GM12878 (cell line): ENCODE results near the gene POU2F3. TPM values are rescaled to one million over a fixed set of nuclear protein-coding genes. Genes with fewer than 3 reads are reported as not detected.

Experiments
- ATAC-seq: fragments of 200-7000 bp; cut with Tn5 transposase; 3 replicates; pipeline ENCODE4 v1.9.1; 2020; ENCODE audit warnings: mild to moderate bottlenecking, moderate library complexity
- BruUV-seq: library from RNA; stranded (reverse); fragments of 400-500 nt; replicated peaks from 2 replicates; lab custom pipeline; 2021; lab: Mats Ljungman, UMichigan
- CTCF ChIA-PET: fragments of 300-600 bp; sonication (Branson Sonifier 250); formaldehyde crosslinking; extraction: SDS; loops from one replicate; lab custom pipeline; 2021; ENCODE audit warnings: inconsistent platforms; lab: Yijun Ruan, JAX
- POLR2A ChIA-PET: fragments of 350-600 bp; formaldehyde crosslinking; extraction: SDS; loops from one replicate; lab custom pipeline; 2021; ENCODE audit warnings: inconsistent platforms; lab: Charles Lee
- RAD21 ChIA-PET: fragments of 300-600 bp; sonication (Branson Sonifier 250); formaldehyde crosslinking; loops from one replicate; lab custom pipeline; 2023; ENCODE audit warnings: antibody characterized with exemption; ENCODE audit not compliant: unreplicated experiment; lab: Charles Lee
- SMC1A ChIA-PET: fragments of 300-600 bp; sonication (Branson Sonifier 250); formaldehyde crosslinking; loops from one replicate; lab custom pipeline; 2023; ENCODE audit not compliant: unreplicated experiment, uncharacterized antibody; lab: Charles Lee
- DNase-seq: peaks from one replicate; pipeline ENCODE4 v3.0.0-alpha.2; 2011; ENCODE audit warnings: low read depth, low spot score
- FAIRE-seq: peaks from 3 replicates; lab custom pipeline; 2011; peaks lifted over from hg19 to GRCh38; lab: Jason Lieb, UNC
- H2AFZ ChIP-seq: 2 replicates; pipeline ENCODE4 v1.6.0; 2011; ENCODE audit warnings: low read depth, low read length, control low read depth; ENCODE audit not compliant: control insufficient read depth
- H3K27ac ChIP-seq: 2 replicates; pipeline ENCODE4 v1.5.1; 2011; ENCODE audit warnings: control low read depth; ENCODE audit not compliant: control insufficient read depth, insufficient read depth
- H3K27me3 ChIP-seq, 2 experiments: replicated peaks in 1 of 2; 2 replicates each; pipeline versions ENCODE4 v1.6.0 to v1.6.1; 2011; ENCODE audit warnings: low read length in 1 of 2; ENCODE audit not compliant: control insufficient read depth in 2 of 2, insufficient read depth in 2 of 2
- H3K36me3 ChIP-seq, 2 experiments: 2 replicates each; pipeline ENCODE4 v1.5.1; 2011; ENCODE audit warnings: low read length in 1 of 2; ENCODE audit not compliant: control insufficient read depth in 2 of 2, insufficient read depth in 2 of 2
- H3K4me1 ChIP-seq: 2 replicates; pipeline ENCODE4 v1.6.1; 2011; ENCODE audit warnings: mild to moderate bottlenecking, low read length, moderate library complexity, mixed read lengths; ENCODE audit not compliant: control insufficient read depth, insufficient read depth
- H3K4me2 ChIP-seq: 2 replicates; pipeline ENCODE4 v1.6.0; 2011; ENCODE audit warnings: control low read depth; ENCODE audit not compliant: control insufficient read depth, insufficient read depth
- H3K4me3 ChIP-seq: fragments of 200-600 bp; sonication (generic); 2 replicates; pipeline ENCODE4 v1.5.1; 2016
- H3K79me2 ChIP-seq: 2 replicates; pipeline ENCODE4 v1.6.0; 2011; ENCODE audit warnings: low read length; ENCODE audit not compliant: control insufficient read depth, insufficient read depth
- H3K9ac ChIP-seq: 2 replicates; pipeline ENCODE4 v1.8.0; 2011; ENCODE audit warnings: low read length, control low read depth, mixed read lengths; ENCODE audit not compliant: control insufficient read depth, insufficient read depth
- H3K9me3 ChIP-seq: replicated peaks from 3 replicates; pipeline ENCODE4 v1.5.1; 2011; ENCODE audit warnings: mild to moderate bottlenecking, low read length; ENCODE audit not compliant: control insufficient read depth, insufficient read depth
- H4K20me1 ChIP-seq: 2 replicates; pipeline ENCODE4 v1.6.0; 2011; ENCODE audit not compliant: control insufficient read depth, insufficient read depth
- BACH1 ChIP-seq: fragments of 450-650 bp; IDR thresholded peaks from 2 replicates; pipeline ENCODE4 v1.6.1; 2017; ENCODE audit warnings: mild to moderate bottlenecking, borderline replicate concordance
- BRCA1 ChIP-seq: IDR thresholded peaks from 2 replicates; pipeline ENCODE4 v1.6.1; 2011; ENCODE audit warnings: low read depth, low read length, improper control_type of control experiment
- CBX3 ChIP-seq: fragments of 200-600 bp; sonication (generic); IDR thresholded peaks from 2 replicates; pipeline ENCODE4 v1.6.1; 2016; ENCODE audit warnings: low read depth, borderline replicate concordance
- CEBPB ChIP-seq, 2 experiments: fragments of 150-350 bp in 1 of 2; IDR thresholded peaks; 2 replicates each; pipeline ENCODE4 v1.6.1; 2012 to 2014; ENCODE audit warnings: low read depth in 2 of 2, low read length in 2 of 2, borderline replicate concordance in 1 of 2, inconsistent platforms in 1 of 2
- GATAD2B ChIP-seq: fragments of 450-650 bp; conservative IDR thresholded peaks from 2 replicates; pipeline ENCODE4 v1.6.1; 2017; ENCODE audit warnings: low read depth, mild to moderate bottlenecking, moderate library complexity
- MTA3 ChIP-seq: IDR thresholded peaks from 2 replicates; pipeline ENCODE4 v1.6.1; 2012; ENCODE audit warnings: low read length, inconsistent platforms, borderline replicate concordance
- NFIC ChIP-seq: IDR thresholded peaks from 2 replicates; pipeline ENCODE4 v1.6.1; 2012; ENCODE audit warnings: low read depth, mild to moderate bottlenecking, inconsistent platforms, low read length, moderate library complexity
- NR2C1 ChIP-seq: fragments of 450-650 bp; IDR thresholded peaks from 2 replicates; pipeline ENCODE4 v1.6.1; 2017; ENCODE audit warnings: antibody characterized with exemption, mild to moderate bottlenecking, moderate library complexity
- RFX5 ChIP-seq: IDR thresholded peaks from 2 replicates; pipeline ENCODE4 v1.6.1; 2011; ENCODE audit warnings: low read depth, low read length, improper control_type of control experiment
- SMAD1 ChIP-seq: fragments of 450-650 bp; IDR thresholded peaks from 2 replicates; pipeline ENCODE4 v1.6.1; 2018; ENCODE audit warnings: mild to moderate bottlenecking, low read depth; ENCODE audit not compliant: partially characterized antibody
- SUPT20H ChIP-seq: IDR thresholded peaks from 2 replicates; pipeline ENCODE4 v1.6.1; 2011; ENCODE audit warnings: low read depth, mild to moderate bottlenecking, low read length, moderate library complexity, borderline replicate concordance; ENCODE audit not compliant: control insufficient read depth
- TCF7 ChIP-seq: IDR thresholded peaks from 2 replicates; pipeline ENCODE4 v1.6.1; 2014; ENCODE audit warnings: antibody characterized with exemption, borderline replicate concordance
- ZNF207 ChIP-seq: fragments of 450-650 bp; IDR thresholded peaks from 2 replicates; pipeline ENCODE4 v1.6.1; 2014; ENCODE audit warnings: antibody characterized with exemption, mild to moderate bottlenecking, borderline replicate concordance
- WGBS: methylation state at CpG from one replicate; pipeline ENCODE4 v1.1.6; 2016; ENCODE audit warnings: low lambda C conversion rate; ENCODE audit not compliant: insufficient replicate concordance, insufficient coverage; ENCODE audit errors: missing lambda C conversion rate; 5-methylcytosine and 5-hydroxymethylcytosine counted together
- in situ Hi-C: fragments of 300-500 bp; cut with MboI; formaldehyde crosslinking; loops from 9 replicates; pipeline ENCODE4 v1.14.3; 2018; ENCODE audit warnings: mixed read lengths
- intact Hi-C: fragments of 100-400 bp; cut with micrococcal nuclease; formaldehyde crosslinking; loops from one replicate; pipeline ENCODE4 v1.14.2; 2022; ENCODE audit not compliant: unreplicated experiment
- polyA plus RNA-seq, 11 experiments: library from polyadenylated mRNA; depleted of rRNA in 4 of 11; unstranded in 6 of 11; stranded (reverse) in 5 of 11; fragments of >200 nt; fragmentation: Nextera tagmentation in 4 of 11; fragmentation: Illumina TruSeq in 1 of 11; extraction: Ambion mirVana in 4 of 11; extraction: Trizol in 1 of 11; gene quantifications; 1 replicate in 1 of 11; 2 replicates in 10 of 11; pipeline versions ENCODE4 v1.2.1 to v1.2.3, GENCODE V29; 2011 to 2016; ENCODE audit warnings: inconsistent platforms in 2 of 11, missing spikeins in 2 of 11, low read depth in 1 of 11
- total RNA-seq, 4 experiments: library from RNA; depleted of rRNA in 3 of 4; stranded (reverse); fragments of >200 nt in 3 of 4; fragmentation: Illumina TruSeq in 1 of 4; extraction: Trizol in 1 of 4; gene quantifications; 2 replicates each; pipeline versions ENCODE4 v1.2.1 to v1.2.3, GENCODE V29; 2013 to 2021
- TF ChIP-seq, protein P1 (sequence below): IDR thresholded peaks from 2 replicates; pipeline ENCODE4 v1.6.1; 2012; ENCODE audit warnings: improper control_type of control experiment, low read depth, low read length; ENCODE audit not compliant: insufficient replicate concordance
- TF ChIP-seq, protein P2 (sequence below): fragments of 150-350 bp; IDR thresholded peaks from 2 replicates; pipeline ENCODE4 v1.6.1; 2016; ENCODE audit warnings: low read depth, low read length

POU2F3 gene
- total and polyA plus RNA-seq, 10 of the 15 experiments (the other 5 are each of a cell fraction or from before 2014, with no cell fraction given), result 0.09 to 4.4 (median 0.33) TPM

DNA sequence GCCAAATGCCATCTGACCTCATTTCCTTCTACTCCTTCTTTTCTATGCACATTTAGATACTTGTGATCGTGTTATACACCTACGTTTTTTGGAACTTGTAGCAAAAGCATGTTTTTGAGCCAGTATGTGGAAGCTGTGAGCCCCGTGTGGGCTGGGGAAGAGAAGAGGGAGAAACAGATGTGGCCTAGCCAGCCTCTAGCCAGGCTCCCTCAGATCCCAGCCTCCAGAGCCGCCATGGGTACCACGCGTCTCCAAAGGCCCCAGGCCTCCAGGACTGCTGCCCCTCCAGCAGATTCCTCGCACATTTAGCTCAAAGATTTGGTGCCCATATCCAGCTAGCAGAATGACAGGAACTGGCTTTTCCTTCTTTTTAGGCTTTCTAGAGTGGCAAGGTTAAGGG is 68.1 kb downstream of the POU2F3 start (continued):
- TF ChIP-seq, protein P1, sequence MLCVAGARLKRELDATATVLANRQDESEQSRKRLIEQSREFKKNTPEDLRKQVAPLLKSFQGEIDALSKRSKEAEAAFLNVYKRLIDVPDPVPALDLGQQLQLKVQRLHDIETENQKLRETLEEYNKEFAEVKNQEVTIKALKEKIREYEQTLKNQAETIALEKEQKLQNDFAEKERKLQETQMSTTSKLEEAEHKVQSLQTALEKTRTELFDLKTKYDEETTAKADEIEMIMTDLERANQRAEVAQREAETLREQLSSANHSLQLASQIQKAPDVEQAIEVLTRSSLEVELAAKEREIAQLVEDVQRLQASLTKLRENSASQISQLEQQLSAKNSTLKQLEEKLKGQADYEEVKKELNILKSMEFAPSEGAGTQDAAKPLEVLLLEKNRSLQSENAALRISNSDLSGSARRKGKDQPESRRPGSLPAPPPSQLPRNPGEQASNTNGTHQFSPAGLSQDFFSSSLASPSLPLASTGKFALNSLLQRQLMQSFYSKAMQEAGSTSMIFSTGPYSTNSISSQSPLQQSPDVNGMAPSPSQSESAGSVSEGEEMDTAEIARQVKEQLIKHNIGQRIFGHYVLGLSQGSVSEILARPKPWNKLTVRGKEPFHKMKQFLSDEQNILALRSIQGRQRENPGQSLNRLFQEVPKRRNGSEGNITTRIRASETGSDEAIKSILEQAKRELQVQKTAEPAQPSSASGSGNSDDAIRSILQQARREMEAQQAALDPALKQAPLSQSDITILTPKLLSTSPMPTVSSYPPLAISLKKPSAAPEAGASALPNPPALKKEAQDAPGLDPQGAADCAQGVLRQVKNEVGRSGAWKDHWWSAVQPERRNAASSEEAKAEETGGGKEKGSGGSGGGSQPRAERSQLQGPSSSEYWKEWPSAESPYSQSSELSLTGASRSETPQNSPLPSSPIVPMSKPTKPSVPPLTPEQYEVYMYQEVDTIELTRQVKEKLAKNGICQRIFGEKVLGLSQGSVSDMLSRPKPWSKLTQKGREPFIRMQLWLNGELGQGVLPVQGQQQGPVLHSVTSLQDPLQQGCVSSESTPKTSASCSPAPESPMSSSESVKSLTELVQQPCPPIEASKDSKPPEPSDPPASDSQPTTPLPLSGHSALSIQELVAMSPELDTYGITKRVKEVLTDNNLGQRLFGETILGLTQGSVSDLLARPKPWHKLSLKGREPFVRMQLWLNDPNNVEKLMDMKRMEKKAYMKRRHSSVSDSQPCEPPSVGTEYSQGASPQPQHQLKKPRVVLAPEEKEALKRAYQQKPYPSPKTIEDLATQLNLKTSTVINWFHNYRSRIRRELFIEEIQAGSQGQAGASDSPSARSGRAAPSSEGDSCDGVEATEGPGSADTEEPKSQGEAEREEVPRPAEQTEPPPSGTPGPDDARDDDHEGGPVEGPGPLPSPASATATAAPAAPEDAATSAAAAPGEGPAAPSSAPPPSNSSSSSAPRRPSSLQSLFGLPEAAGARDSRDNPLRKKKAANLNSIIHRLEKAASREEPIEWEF, result no peak
- no peak for TF ChIP-seq CBX3
- TF ChIP-seq BACH1, result no peak
- TF ChIP-seq BRCA1, result no peak
- no peak for TF ChIP-seq NFIC
- no peak for TF ChIP-seq TCF7

DNA sequence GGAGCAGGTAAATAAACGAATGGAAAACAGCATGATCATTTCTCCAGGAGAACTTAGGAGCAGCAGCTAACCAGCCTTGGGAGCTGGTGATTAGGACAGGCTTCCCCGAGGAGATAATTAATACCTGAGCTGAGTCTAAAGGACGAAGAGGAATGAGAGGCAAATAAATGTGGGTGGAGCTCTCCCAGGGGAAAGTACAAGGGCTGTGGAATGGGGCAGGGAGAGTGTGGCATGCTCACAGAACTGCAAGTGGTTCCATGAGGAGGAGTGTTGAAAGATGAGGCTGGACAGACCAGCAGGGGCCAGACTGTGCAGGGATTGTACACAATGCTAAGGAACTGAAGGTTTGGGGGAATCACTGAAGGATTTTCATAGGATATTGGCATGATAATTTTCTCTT is 70.9 kb downstream of the POU2F3 start:
- Histone ChIP-seq H3K9me3 (no peaks in the 10 kb centered on the region), H3K27me3 (peaks cover 0 to 3% of the 10 kb centered on the region in 2 experiments; a peak in 1 of 4 replicates), H4K20me1 (no peaks in the 10 kb centered on the region), H2AFZ (no peak overlapping the region), H3K9ac (no peak overlapping the region), H3K36me3 (no peaks in the 10 kb centered on the region), H3K4me2 (no peak overlapping the region), H3K79me2 (no peaks in the 10 kb centered on the region), H3K4me1 (no peaks in the 10 kb centered on the region), H3K4me3 (no peak overlapping the region), H3K27ac (no peak overlapping the region)
- no peak for FAIRE-seq
- DNase-seq, result no peak
- ChIA-PET RAD21 (interaction anchor here (1.0 kb wide), 1 partner anchor 8 kb away, joined by 3 read pairs; no protein-coding TSS in a partner anchor), POLR2A (no interaction called here), SMC1A (no interaction called here), CTCF (interaction anchor here (1.0 to 19.8 kb wide), 2 partner anchors 11 to 79 kb away, joined by 3 to 783 read pairs; partner anchors contain the start of gene POU2F3)
- in situ Hi-C loops, result no loop called here
- no TSS peak for BruUV-seq
- no peak for ATAC-seq
- 0% methylated on average over 3 of the region's 3 CpGs for WGBS
- intact Hi-C loops, result no loop called here
- TF ChIP-seq RFX5 (no peak), MTA3 (no peak), CEBPB (IDR thresholded peaks at IDR 0.05; ENCODE audit: borderline replicate concordance in 1 of 2, low read depth in 2 of 2, low read length in 2 of 2) (no peak), SUPT20H (no peak), ZNF207 (no peak), NR2C1 (no peak), SMAD1 (no peak), GATAD2B (no peak)
- TF ChIP-seq, protein P2, sequence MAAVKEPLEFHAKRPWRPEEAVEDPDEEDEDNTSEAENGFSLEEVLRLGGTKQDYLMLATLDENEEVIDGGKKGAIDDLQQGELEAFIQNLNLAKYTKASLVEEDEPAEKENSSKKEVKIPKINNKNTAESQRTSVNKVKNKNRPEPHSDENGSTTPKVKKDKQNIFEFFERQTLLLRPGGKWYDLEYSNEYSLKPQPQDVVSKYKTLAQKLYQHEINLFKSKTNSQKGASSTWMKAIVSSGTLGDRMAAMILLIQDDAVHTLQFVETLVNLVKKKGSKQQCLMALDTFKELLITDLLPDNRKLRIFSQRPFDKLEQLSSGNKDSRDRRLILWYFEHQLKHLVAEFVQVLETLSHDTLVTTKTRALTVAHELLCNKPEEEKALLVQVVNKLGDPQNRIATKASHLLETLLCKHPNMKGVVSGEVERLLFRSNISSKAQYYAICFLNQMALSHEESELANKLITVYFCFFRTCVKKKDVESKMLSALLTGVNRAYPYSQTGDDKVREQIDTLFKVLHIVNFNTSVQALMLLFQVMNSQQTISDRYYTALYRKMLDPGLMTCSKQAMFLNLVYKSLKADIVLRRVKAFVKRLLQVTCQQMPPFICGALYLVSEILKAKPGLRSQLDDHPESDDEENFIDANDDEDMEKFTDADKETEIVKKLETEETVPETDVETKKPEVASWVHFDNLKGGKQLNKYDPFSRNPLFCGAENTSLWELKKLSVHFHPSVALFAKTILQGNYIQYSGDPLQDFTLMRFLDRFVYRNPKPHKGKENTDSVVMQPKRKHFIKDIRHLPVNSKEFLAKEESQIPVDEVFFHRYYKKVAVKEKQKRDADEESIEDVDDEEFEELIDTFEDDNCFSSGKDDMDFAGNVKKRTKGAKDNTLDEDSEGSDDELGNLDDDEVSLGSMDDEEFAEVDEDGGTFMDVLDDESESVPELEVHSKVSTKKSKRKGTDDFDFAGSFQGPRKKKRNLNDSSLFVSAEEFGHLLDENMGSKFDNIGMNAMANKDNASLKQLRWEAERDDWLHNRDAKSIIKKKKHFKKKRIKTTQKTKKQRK, result no peak
